Measurements from ENCODE around the gene RALGDS. TPM values are rescaled to one million over a fixed set of nuclear protein-coding genes. Genes with fewer than 3 reads are reported as not detected.
A peak's percentile ranks its signal among the peaks of the same experiment; 100 is the strongest.

Gene RALGDS
- total and polyA plus RNA-seq, 9 of the 15 experiments (the other 6 are each of a cell fraction or from before 2014, with no cell fraction given): 0.75 to 43.3 (median 27.1) TPM

DNA sequence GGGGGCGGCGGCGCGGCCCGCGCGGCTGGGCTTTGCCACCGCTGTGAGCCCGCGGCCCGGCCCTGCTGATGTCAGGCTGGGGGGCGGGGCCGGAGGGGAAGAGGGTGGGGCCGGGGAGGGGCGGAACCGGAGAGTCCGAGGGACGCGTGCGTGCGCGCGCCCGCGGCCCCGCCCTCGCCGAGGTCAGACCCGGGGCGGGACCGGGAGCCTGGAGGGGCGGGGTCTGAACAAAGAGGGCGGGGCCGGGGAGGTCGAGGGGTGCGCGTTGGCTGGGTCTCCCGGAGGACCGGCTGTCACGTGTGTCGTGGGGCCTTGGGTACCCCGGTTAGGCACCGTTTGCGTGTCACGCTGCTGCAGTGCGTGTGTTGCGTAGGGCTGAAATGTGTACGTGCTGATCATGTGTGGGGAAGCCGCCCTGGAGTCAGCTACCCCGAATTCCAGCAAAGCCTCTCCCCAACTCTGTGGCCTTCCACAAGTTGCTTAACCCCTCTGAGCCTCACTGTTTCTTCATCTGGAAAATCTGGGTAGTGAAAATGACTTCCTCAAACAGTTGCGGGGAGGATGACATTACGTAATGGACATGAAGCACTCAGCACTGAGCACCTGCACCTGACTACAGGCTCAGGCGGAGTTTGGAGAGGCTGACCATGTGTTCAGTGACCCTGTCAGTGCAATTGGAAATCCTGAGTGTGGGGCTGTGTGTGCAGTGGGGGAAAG is at the start of gene RALGDS (continued):
- TF ChIP-seq, protein P1, sequence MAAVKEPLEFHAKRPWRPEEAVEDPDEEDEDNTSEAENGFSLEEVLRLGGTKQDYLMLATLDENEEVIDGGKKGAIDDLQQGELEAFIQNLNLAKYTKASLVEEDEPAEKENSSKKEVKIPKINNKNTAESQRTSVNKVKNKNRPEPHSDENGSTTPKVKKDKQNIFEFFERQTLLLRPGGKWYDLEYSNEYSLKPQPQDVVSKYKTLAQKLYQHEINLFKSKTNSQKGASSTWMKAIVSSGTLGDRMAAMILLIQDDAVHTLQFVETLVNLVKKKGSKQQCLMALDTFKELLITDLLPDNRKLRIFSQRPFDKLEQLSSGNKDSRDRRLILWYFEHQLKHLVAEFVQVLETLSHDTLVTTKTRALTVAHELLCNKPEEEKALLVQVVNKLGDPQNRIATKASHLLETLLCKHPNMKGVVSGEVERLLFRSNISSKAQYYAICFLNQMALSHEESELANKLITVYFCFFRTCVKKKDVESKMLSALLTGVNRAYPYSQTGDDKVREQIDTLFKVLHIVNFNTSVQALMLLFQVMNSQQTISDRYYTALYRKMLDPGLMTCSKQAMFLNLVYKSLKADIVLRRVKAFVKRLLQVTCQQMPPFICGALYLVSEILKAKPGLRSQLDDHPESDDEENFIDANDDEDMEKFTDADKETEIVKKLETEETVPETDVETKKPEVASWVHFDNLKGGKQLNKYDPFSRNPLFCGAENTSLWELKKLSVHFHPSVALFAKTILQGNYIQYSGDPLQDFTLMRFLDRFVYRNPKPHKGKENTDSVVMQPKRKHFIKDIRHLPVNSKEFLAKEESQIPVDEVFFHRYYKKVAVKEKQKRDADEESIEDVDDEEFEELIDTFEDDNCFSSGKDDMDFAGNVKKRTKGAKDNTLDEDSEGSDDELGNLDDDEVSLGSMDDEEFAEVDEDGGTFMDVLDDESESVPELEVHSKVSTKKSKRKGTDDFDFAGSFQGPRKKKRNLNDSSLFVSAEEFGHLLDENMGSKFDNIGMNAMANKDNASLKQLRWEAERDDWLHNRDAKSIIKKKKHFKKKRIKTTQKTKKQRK (IDR thresholded peaks at IDR 0.05; ENCODE audit: borderline replicate concordance, low read depth, low read length): no peak
- TF ChIP-seq, protein P2, sequence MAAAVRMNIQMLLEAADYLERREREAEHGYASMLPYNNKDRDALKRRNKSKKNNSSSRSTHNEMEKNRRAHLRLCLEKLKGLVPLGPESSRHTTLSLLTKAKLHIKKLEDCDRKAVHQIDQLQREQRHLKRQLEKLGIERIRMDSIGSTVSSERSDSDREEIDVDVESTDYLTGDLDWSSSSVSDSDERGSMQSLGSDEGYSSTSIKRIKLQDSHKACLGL (CRISPR knock-in tag; IDR thresholded peaks at IDR 0.05; ENCODE audit: borderline replicate concordance, poor library complexity, severe bottlenecking): no peak
- TF ChIP-seq ZNF165 (CRISPR knock-in tag; IDR thresholded peaks at IDR 0.05; ENCODE audit: borderline replicate concordance) (no peak), NCOA4 (IDR thresholded peaks at IDR 0.05; ENCODE audit: partially characterized antibody) (no peak), COPS2 (conservative IDR thresholded peaks at IDR 0.05) (no peak), KAT8 (IDR thresholded peaks at IDR 0.05; ENCODE audit: low read depth) (no peak), ARID1B (IDR thresholded peaks at IDR 0.05) (peak; percentile 46), RNF2 (IDR thresholded peaks at IDR 0.05) (no peak), ZNF75A (CRISPR knock-in tag; IDR thresholded peaks at IDR 0.05) (no peak), BMI1 (IDR thresholded peaks at IDR 0.05; ENCODE audit: low read length) (no peak), NFE2 (IDR thresholded peaks at IDR 0.05; ENCODE audit: low read depth) (0 out of 2 replicates have a peak, but pooled peaks have one; percentile 2), LCOR (CRISPR knock-in tag; IDR thresholded peaks at IDR 0.05) (no peak), KDM1A (IDR thresholded peaks at IDR 0.05) (0 out of 4 replicates have a peak, but pooled peaks of 1 of the 2 experiments have one; percentile 6), GATAD2B (IDR thresholded peaks at IDR 0.05; ENCODE audit: borderline replicate concordance) (no peak)
- TF ChIP-seq, protein P3, sequence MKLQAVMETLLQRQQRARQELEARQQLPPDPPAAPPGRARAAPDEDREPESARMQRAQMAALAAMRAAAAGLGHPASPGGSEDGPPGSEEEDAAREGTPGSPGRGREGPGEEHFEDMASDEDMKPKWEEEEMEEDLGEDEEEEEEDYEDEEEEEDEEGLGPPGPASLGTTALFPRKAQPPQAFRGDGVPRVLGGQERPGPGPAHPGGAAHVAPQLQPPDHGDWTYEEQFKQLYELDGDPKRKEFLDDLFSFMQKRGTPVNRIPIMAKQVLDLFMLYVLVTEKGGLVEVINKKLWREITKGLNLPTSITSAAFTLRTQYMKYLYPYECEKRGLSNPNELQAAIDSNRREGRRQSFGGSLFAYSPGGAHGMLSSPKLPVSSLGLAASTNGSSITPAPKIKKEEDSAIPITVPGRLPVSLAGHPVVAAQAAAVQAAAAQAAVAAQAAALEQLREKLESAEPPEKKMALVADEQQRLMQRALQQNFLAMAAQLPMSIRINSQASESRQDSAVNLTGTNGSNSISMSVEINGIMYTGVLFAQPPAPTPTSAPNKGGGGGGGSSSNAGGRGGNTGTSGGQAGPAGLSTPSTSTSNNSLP (IDR thresholded peaks at IDR 0.05; ENCODE audit: borderline replicate concordance, low read depth, low read length): no peak
- TF ChIP-seq, protein P4, sequence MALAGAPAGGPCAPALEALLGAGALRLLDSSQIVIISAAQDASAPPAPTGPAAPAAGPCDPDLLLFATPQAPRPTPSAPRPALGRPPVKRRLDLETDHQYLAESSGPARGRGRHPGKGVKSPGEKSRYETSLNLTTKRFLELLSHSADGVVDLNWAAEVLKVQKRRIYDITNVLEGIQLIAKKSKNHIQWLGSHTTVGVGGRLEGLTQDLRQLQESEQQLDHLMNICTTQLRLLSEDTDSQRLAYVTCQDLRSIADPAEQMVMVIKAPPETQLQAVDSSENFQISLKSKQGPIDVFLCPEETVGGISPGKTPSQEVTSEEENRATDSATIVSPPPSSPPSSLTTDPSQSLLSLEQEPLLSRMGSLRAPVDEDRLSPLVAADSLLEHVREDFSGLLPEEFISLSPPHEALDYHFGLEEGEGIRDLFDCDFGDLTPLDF (CRISPR knock-in tag; IDR thresholded peaks at IDR 0.05): no peak
- TF ChIP-seq, protein P5, sequence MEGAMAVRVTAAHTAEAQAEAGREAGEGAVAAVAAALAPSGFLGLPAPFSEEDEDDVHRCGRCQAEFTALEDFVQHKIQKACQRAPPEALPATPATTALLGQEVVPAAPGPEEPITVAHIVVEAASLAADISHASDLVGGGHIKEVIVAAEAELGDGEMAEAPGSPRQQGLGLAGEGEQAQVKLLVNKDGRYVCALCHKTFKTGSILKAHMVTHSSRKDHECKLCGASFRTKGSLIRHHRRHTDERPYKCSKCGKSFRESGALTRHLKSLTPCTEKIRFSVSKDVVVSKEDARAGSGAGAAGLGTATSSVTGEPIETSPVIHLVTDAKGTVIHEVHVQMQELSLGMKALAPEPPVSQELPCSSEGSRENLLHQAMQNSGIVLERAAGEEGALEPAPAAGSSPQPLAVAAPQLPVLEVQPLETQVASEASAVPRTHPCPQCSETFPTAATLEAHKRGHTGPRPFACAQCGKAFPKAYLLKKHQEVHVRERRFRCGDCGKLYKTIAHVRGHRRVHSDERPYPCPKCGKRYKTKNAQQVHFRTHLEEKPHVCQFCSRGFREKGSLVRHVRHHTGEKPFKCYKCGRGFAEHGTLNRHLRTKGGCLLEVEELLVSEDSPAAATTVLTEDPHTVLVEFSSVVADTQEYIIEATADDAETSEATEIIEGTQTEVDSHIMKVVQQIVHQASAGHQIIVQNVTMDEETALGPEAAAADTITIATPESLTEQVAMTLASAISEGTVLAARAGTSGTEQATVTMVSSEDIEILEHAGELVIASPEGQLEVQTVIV (CRISPR knock-in tag; IDR thresholded peaks at IDR 0.05; ENCODE audit: borderline replicate concordance): no peak
- TF ChIP-seq, protein P6, sequence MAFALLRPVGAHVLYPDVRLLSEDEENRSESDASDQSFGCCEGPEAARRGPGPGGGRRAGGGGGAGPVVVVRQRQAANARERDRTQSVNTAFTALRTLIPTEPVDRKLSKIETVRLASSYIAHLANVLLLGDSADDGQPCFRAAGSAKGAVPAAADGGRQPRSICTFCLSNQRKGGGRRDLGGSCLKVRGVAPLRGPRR (CRISPR knock-in tag; IDR thresholded peaks at IDR 0.05): no peak
